ENCODE results near the gene MMP7.

GRCh38 chr11:102476069-102476468 is 54.5 kb downstream of the MMP7 start:
- TF ChIP-seq CTCF (IDR thresholded peaks at IDR 0.05; ENCODE audit: low read depth, low read length, poor library complexity, severe bottlenecking) (no peak), EZH2phosphoT487 (IDR thresholded peaks at IDR 0.05; ENCODE audit: borderline replicate concordance, low read length) (no peak)

Measured in DOHH2 (cell line).